Smooth muscle cell (in vitro differentiated cells): Measurements from ENCODE around the gene CLRN2. TPM values are rescaled to one million over a fixed set of nuclear protein-coding genes. Genes with fewer than 3 reads are reported as not detected.

Experiments
- DNase-seq: peaks from one replicate; lab custom pipeline; 2025; ENCODE audit not compliant: unreplicated experiment; lab: John Stamatoyannopoulos, UW
- H2AFZ ChIP-seq: fragments of 200-600 bp; sonication (generic); 2 replicates; pipeline ENCODE4 v1.6.0; 2016; ENCODE audit warnings: antibody characterized with exemption, low read depth, mild to moderate bottlenecking
- H3F3A ChIP-seq: fragments of 200-600 bp; sonication (generic); 2 replicates; pipeline ENCODE4 v1.6.0; 2017; ENCODE audit warnings: antibody characterized with exemption, low read depth
- H3K27ac ChIP-seq: fragments of 200-600 bp; sonication (generic); 2 replicates; pipeline ENCODE4 v1.5.1; 2016; ENCODE audit warnings: low read depth, mild to moderate bottlenecking
- H3K27me3 ChIP-seq: fragments of 200-600 bp; sonication (generic); 2 replicates; pipeline ENCODE4 v1.6.1; 2016; ENCODE audit warnings: low read depth, mild to moderate bottlenecking
- H3K36me3 ChIP-seq: fragments of 200-600 bp; sonication (generic); 2 replicates; pipeline ENCODE4 v1.5.1; 2016; ENCODE audit warnings: low read depth
- H3K4me1 ChIP-seq: fragments of 200-600 bp; sonication (generic); 2 replicates; pipeline ENCODE4 v1.5.1; 2016; ENCODE audit warnings: low read depth
- H3K4me2 ChIP-seq: fragments of 200-600 bp; sonication (generic); 2 replicates; pipeline ENCODE4 v1.6.0; 2016; ENCODE audit warnings: mild to moderate bottlenecking
- H3K4me3 ChIP-seq: fragments of 200-600 bp; sonication (generic); 2 replicates; pipeline ENCODE4 v1.5.1; 2016; ENCODE audit warnings: mild to moderate bottlenecking
- H3K79me2 ChIP-seq: fragments of 200-600 bp; sonication (generic); 2 replicates; pipeline ENCODE4 v1.6.0; 2016; ENCODE audit warnings: low read depth, mild to moderate bottlenecking
- H3K9ac ChIP-seq: fragments of 200-600 bp; sonication (generic); 2 replicates; pipeline ENCODE4 v1.6.0; 2016; ENCODE audit warnings: low read depth
- H3K9me3 ChIP-seq: fragments of 200-600 bp; sonication (generic); replicated peaks from 2 replicates; pipeline ENCODE4 v1.5.1; 2016; ENCODE audit warnings: low read depth
- H4K20me1 ChIP-seq: fragments of 200-600 bp; sonication (generic); 2 replicates; pipeline ENCODE4 v1.6.0; 2016; ENCODE audit warnings: low read depth
- CTCF ChIP-seq: fragments of 200-600 bp; sonication (generic); IDR thresholded peaks from 2 replicates; pipeline ENCODE4 v1.5.1; 2017; ENCODE audit warnings: borderline replicate concordance, mild to moderate bottlenecking, antibody characterized with exemption; ENCODE audit not compliant: insufficient read depth, poor library complexity, severe bottlenecking
- WGBS: methylation state at CpG from one replicate; pipeline ENCODE4 v1.1.7; 2016; ENCODE audit warnings: low lambda C conversion rate; 5-methylcytosine and 5-hydroxymethylcytosine counted together
- polyA plus RNA-seq: library from polyadenylated mRNA; unstranded; fragments of >200 nt; fragmentation: Nextera tagmentation; extraction: Ambion mirVana; gene quantifications from 2 replicates; pipeline ENCODE4 v1.2.1, GENCODE V29; 2016
- total RNA-seq: library from RNA; depleted of rRNA; stranded (reverse); fragments of >200 nt; gene quantifications from 2 replicates; pipeline ENCODE4 v1.2.3, GENCODE V29; 2014

Gene CLRN2
- total and polyA plus RNA-seq, 2 experiments from 2014 or later = not detected

- H3K79me2 ChIP-seq = no peaks in the 10 kb centered on the region
- no peaks in the 10 kb centered on the region for H3K4me1 ChIP-seq
- no peaks in the 10 kb centered on the region for H3K36me3 ChIP-seq
- no peak for DNase-seq
- no peak overlapping the region for H3K9ac ChIP-seq
- no peaks in the 10 kb centered on the region for H3F3A ChIP-seq
- H3K4me3 ChIP-seq = no peak overlapping the region
- H3K27ac ChIP-seq = no peak overlapping the region
- H4K20me1 ChIP-seq = peaks cover 8% of the 10 kb centered on the region
- 83% methylated on average over 10 of the region's 10 CpGs for WGBS
- no peaks in the 10 kb centered on the region for H3K9me3 ChIP-seq
- H3K27me3 ChIP-seq = no peaks in the 10 kb centered on the region
- H3K4me2 ChIP-seq = no peak overlapping the region
- no peak for TF ChIP-seq CTCF
- H2AFZ ChIP-seq = no peak overlapping the region
These were observed 20.4 kb upstream of the CLRN2 start for GRCh38 chr4:17494258-17495190.

- Histone ChIP-seq H3K27me3 (no peaks in the 10 kb centered on the region), H3K4me1 (no peaks in the 10 kb centered on the region), H3K9me3 (no peaks in the 10 kb centered on the region), H3K4me3 (no peak overlapping the region), H3K36me3 (peaks cover 9% of the 10 kb centered on the region), H4K20me1 (peaks cover 7% of the 10 kb centered on the region), H2AFZ (no peak overlapping the region), H3K27ac (no peak overlapping the region), H3K9ac (no peak overlapping the region), H3K4me2 (no peak overlapping the region), H3F3A (no peaks in the 10 kb centered on the region), H3K79me2 (no peaks in the 10 kb centered on the region)
- 91% methylated on average over 7 of the region's 7 CpGs for WGBS
- TF ChIP-seq CTCF = no peak
- DNase-seq = no peak
These were observed 17.0 kb upstream of the CLRN2 start for GRCh38 chr4:17497890-17498523.

GRCh38 chr4:17500574-17500973, 14.4 kb upstream of the CLRN2 start:
- no peaks in the 10 kb centered on the region for H3K4me1 ChIP-seq
- no peaks in the 10 kb centered on the region for H3K79me2 ChIP-seq
- no peaks in the 10 kb centered on the region for H3F3A ChIP-seq
- peaks cover 9% of the 10 kb centered on the region for H3K36me3 ChIP-seq
- H3K27me3 ChIP-seq = no peaks in the 10 kb centered on the region
- H3K27ac ChIP-seq = no peak overlapping the region
- H3K9me3 ChIP-seq = no peaks in the 10 kb centered on the region
- H3K4me2 ChIP-seq = no peak overlapping the region
- no peak for DNase-seq
- no peaks in the 10 kb centered on the region for H4K20me1 ChIP-seq
- no peak overlapping the region for H3K9ac ChIP-seq
- H3K4me3 ChIP-seq = no peak overlapping the region
- no peak overlapping the region for H2AFZ ChIP-seq
- no peak for TF ChIP-seq CTCF
